Type B pancreatic cell (in vitro differentiated cells): ENCODE measurements around the gene CCL3. TPM values are rescaled to one million over a fixed set of nuclear protein-coding genes. Genes with fewer than 3 reads are reported as not detected.

ENCODE experiments used
- DNase-seq: peaks from one replicate; pipeline ENCODE4 v3.0.0; 2021; ENCODE audit warnings: mixed read lengths; ENCODE audit not compliant: unreplicated experiment; ENCODE audit errors: extremely low spot score
- H3K27ac Mint-ChIP-seq: 2 replicates; pipeline ENCODE4 v1.8.0; 2021; ENCODE audit warnings: mild to moderate bottlenecking, mixed read lengths
- H3K27me3 Mint-ChIP-seq: 2 replicates; pipeline ENCODE4 v1.8.0; 2021; ENCODE audit warnings: mixed read lengths
- H3K36me3 Mint-ChIP-seq: 2 replicates; pipeline ENCODE4 v1.8.0; 2021; ENCODE audit warnings: mixed read lengths
- H3K4me1 Mint-ChIP-seq: one replicate; pipeline ENCODE4 v1.8.0; 2021; ENCODE audit warnings: mixed read lengths; ENCODE audit not compliant: unreplicated experiment
- H3K4me3 Mint-ChIP-seq: 2 replicates; pipeline ENCODE4 v1.8.0; 2021; ENCODE audit warnings: mild to moderate bottlenecking, mixed read lengths
- H3K9me3 Mint-ChIP-seq: 2 replicates; pipeline ENCODE4 v1.8.0; 2021; ENCODE audit warnings: mixed read lengths
- total RNA-seq: library from RNA; stranded (reverse); gene quantifications from 2 replicates; pipeline ENCODE4 v1.2.1, GENCODE V29; 2021; ENCODE audit warnings: low replicate concordance
- TF ChIP-seq, protein P1 (sequence below): fragments of 200-600 bp; sonication (generic); conservative IDR thresholded peaks from 2 replicates; pipeline ENCODE4 v1.5.0; 2021; ENCODE audit warnings: antibody characterized with exemption, mild to moderate bottlenecking

The CCL3 gene
- total RNA-seq, 1 donor from 2014 or later: not detected

- Mint-ChIP-seq H3K4me3 (no peak overlapping the region), H3K27ac (no peak overlapping the region), H3K27me3 (peaks cover 19% of the 10 kb centered on the region), H3K4me1 (no peaks in the 10 kb centered on the region), H3K9me3 (no peaks in the 10 kb centered on the region), H3K36me3 (no peaks in the 10 kb centered on the region)
- no peak for DNase-seq
- TF ChIP-seq, protein P1, sequence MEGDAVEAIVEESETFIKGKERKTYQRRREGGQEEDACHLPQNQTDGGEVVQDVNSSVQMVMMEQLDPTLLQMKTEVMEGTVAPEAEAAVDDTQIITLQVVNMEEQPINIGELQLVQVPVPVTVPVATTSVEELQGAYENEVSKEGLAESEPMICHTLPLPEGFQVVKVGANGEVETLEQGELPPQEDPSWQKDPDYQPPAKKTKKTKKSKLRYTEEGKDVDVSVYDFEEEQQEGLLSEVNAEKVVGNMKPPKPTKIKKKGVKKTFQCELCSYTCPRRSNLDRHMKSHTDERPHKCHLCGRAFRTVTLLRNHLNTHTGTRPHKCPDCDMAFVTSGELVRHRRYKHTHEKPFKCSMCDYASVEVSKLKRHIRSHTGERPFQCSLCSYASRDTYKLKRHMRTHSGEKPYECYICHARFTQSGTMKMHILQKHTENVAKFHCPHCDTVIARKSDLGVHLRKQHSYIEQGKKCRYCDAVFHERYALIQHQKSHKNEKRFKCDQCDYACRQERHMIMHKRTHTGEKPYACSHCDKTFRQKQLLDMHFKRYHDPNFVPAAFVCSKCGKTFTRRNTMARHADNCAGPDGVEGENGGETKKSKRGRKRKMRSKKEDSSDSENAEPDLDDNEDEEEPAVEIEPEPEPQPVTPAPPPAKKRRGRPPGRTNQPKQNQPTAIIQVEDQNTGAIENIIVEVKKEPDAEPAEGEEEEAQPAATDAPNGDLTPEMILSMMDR: no peak
Observed at GRCh38 chr17:36060816-36061215, 29.1 kb downstream of the CCL3 start.

DNA sequence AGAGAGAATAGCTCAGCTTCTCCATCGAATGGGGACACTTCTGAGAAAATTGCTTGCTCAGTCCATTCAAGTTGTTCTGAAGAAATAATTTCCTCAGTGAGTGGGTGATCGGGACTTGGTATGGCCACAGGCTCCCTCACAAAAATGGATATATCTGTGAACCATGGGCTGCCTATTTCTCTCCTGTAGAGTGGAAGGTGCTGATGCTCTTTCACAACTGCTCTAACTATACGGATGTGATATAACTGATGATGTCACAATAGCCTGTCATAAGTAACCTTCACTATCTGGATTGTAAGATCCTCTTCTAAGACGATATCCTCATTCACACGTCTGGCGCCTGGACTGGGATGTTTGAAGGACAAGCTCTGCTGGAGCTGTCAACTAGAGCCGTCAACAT lies 30.5 kb downstream of the CCL3 start:
- no peak for DNase-seq
- H3K27ac Mint-ChIP-seq: no peak overlapping the region
- H3K4me3 Mint-ChIP-seq: no peak overlapping the region
- H3K4me1 Mint-ChIP-seq: no peaks in the 10 kb centered on the region
- peaks cover 18% of the 10 kb centered on the region for H3K27me3 Mint-ChIP-seq
- H3K9me3 Mint-ChIP-seq: no peaks in the 10 kb centered on the region
- TF ChIP-seq, protein P1: no peak
- no peaks in the 10 kb centered on the region for H3K36me3 Mint-ChIP-seq

- no peak for DNase-seq
- Mint-ChIP-seq H3K27me3 (peaks cover 20% of the 10 kb centered on the region), H3K9me3 (no peaks in the 10 kb centered on the region), H3K27ac (no peak overlapping the region), H3K4me3 (no peak overlapping the region), H3K36me3 (no peaks in the 10 kb centered on the region), H3K4me1 (no peaks in the 10 kb centered on the region)
- TF ChIP-seq, protein P1: no peak
Observed at GRCh38 chr17:36057911-36058310, 32.0 kb downstream of the CCL3 start.

DNA sequence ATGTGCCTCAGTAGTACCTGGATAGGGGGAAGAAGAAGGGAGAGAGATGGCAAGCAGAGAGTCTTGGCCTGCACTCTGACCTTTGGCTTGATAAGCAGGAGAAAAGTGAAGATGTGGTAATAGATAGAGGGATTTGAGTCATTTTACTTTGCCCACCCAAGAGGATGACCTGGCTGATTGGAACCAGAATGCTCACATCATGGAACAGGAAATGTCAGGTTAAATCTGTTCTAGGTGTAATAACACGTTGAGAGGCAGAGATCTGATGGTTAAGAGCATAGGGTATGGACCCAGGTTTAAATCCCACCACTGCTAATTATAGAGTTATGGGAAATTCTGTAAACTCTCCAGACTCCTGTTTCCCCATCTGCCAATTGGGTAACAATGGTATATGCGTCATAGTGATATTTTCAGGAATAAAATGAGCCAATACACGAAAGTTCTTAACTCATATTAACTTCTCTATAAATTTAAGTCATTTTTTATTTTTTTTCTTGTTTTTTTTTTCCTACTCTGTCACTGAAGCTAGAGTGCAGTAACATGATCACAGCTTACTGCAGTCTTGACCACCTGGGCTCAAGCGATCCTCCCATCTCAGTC lies 33.9 kb downstream of the CCL3 start:
- no peaks in the 10 kb centered on the region for H3K9me3 Mint-ChIP-seq
- H3K4me3 Mint-ChIP-seq: no peak overlapping the region
- H3K4me1 Mint-ChIP-seq: no peaks in the 10 kb centered on the region
- H3K27me3 Mint-ChIP-seq: peaks cover 29% of the 10 kb centered on the region
- no peak overlapping the region for H3K27ac Mint-ChIP-seq
- DNase-seq: no peak
- H3K36me3 Mint-ChIP-seq: no peaks in the 10 kb centered on the region
- TF ChIP-seq, protein P1: no peak

GRCh38 chr17:36055171-36055570 lies 34.8 kb downstream of the CCL3 start:
- Mint-ChIP-seq H3K4me1 (no peaks in the 10 kb centered on the region), H3K9me3 (no peaks in the 10 kb centered on the region), H3K36me3 (no peaks in the 10 kb centered on the region), H3K27me3 (peaks cover 30% of the 10 kb centered on the region), H3K4me3 (no peak overlapping the region), H3K27ac (no peak overlapping the region)
- TF ChIP-seq, protein P1: no peak
- no peak for DNase-seq

GRCh38 chr17:36049643-36050042 lies 40.3 kb downstream of the CCL3 start:
- peaks cover under 1% of the 10 kb centered on the region for H3K9me3 Mint-ChIP-seq
- no peak overlapping the region for H3K4me3 Mint-ChIP-seq
- no peak overlapping the region for H3K27ac Mint-ChIP-seq
- DNase-seq: no peak
- TF ChIP-seq, protein P1: no peak
- H3K27me3 Mint-ChIP-seq: peaks cover 23% of the 10 kb centered on the region
- H3K36me3 Mint-ChIP-seq: no peaks in the 10 kb centered on the region
- H3K4me1 Mint-ChIP-seq: no peaks in the 10 kb centered on the region
